ENCODE data around the gene TMEM132E.

GRCh38 chr17:34537445-34537844 lies 41.9 kb upstream of the TMEM132E start:
- TF ChIP-seq CTCF (conservative IDR thresholded peaks at IDR 0.05 in 1 of 2, IDR thresholded peaks at IDR 0.05 in 1 of 2; ENCODE audit: extremely low read depth in 1 of 2, insufficient read depth in 1 of 2, low read depth in 1 of 2, low read length in 2 of 2), result no peak
- no peak for TF ChIP-seq EZH2 (IDR thresholded peaks at IDR 0.05; ENCODE audit: borderline replicate concordance, low read length)
